Neural crest cell (in vitro differentiated cells): ENCODE measurements around the gene RUNX2. TPM values are rescaled to one million over a fixed set of nuclear protein-coding genes. Genes with fewer than 3 reads are reported as not detected.

Experiments used
- DNase-seq: peaks from one replicate; pipeline ENCODE4 v3.0.0; 2021; ENCODE audit warnings: low read depth, mixed read lengths, low spot score
- H3K27ac Mint-ChIP-seq: one replicate; pipeline ENCODE4 v1.8.0; 2021; ENCODE audit warnings: mild to moderate bottlenecking, mixed read lengths; ENCODE audit not compliant: unreplicated experiment
- H3K27me3 Mint-ChIP-seq: 2 replicates; pipeline ENCODE4 v1.8.0; 2021; ENCODE audit warnings: low read depth, mild to moderate bottlenecking, mixed read lengths
- H3K36me3 Mint-ChIP-seq: 2 replicates; pipeline ENCODE4 v1.8.0; 2021; ENCODE audit warnings: low read depth, mild to moderate bottlenecking, mixed read lengths
- H3K4me1 Mint-ChIP-seq: 2 replicates; pipeline ENCODE4 v1.8.0; 2021; ENCODE audit warnings: mixed read lengths
- H3K4me3 Mint-ChIP-seq: one replicate; pipeline ENCODE4 v1.8.0; 2021; ENCODE audit warnings: mild to moderate bottlenecking, mixed read lengths
- H3K9me3 Mint-ChIP-seq: 2 replicates; pipeline ENCODE4 v1.8.0; 2021; ENCODE audit warnings: mixed read lengths
- CTCF ChIP-seq: fragments of 200-600 bp; sonication (generic); conservative IDR thresholded peaks from 2 replicates; pipeline ENCODE4 v1.5.0; 2021; ENCODE audit warnings: antibody characterized with exemption, mild to moderate bottlenecking
- total RNA-seq: library from RNA; stranded (reverse); gene quantifications from 2 replicates; pipeline ENCODE4 v1.2.1, GENCODE V29; 2021

The RUNX2 gene
- total RNA-seq, 1 donor from 2014 or later: 0.16 TPM

GRCh38 chr6:45689926-45690615 is 361.9 kb downstream of the RUNX2 start:
- Mint-ChIP-seq H3K27me3 (no peaks in the 10 kb centered on the region), H3K27ac (peak overlapping the region; percentile 72), H3K4me1 (no peaks in the 10 kb centered on the region), H3K36me3 (no peaks in the 10 kb centered on the region), H3K9me3 (no peaks in the 10 kb centered on the region), H3K4me3 (no peak overlapping the region)
- no peak for TF ChIP-seq CTCF
- DNase-seq: no peak

- Mint-ChIP-seq H3K9me3 (no peaks in the 10 kb centered on the region), H3K4me3 (no peak overlapping the region), H3K27me3 (no peaks in the 10 kb centered on the region), H3K36me3 (no peaks in the 10 kb centered on the region), H3K4me1 (no peaks in the 10 kb centered on the region), H3K27ac (no peak overlapping the region)
- no peak for DNase-seq
- no peak for TF ChIP-seq CTCF
Observed at GRCh38 chr6:45690846-45691245, 362.7 kb downstream of the RUNX2 start.

- Mint-ChIP-seq H3K36me3 (no peaks in the 10 kb centered on the region), H3K27ac (no peak overlapping the region), H3K9me3 (no peaks in the 10 kb centered on the region), H3K4me3 (no peak overlapping the region), H3K4me1 (no peaks in the 10 kb centered on the region), H3K27me3 (no peaks in the 10 kb centered on the region)
- no peak for TF ChIP-seq CTCF
- no peak for DNase-seq
Observed at GRCh38 chr6:45691426-45691825, 363.3 kb downstream of the RUNX2 start.

- H3K9me3 Mint-ChIP-seq: no peaks in the 10 kb centered on the region
- H3K36me3 Mint-ChIP-seq: no peaks in the 10 kb centered on the region
- peaks cover 4% of the 10 kb centered on the region for H3K27me3 Mint-ChIP-seq
- H3K4me1 Mint-ChIP-seq: no peaks in the 10 kb centered on the region
- DNase-seq: no peak
- H3K27ac Mint-ChIP-seq: no peak overlapping the region
- H3K4me3 Mint-ChIP-seq: no peak overlapping the region
- no peak for TF ChIP-seq CTCF
Observed at GRCh38 chr6:45692021-45692420, 363.9 kb downstream of the RUNX2 start.

- H3K27ac Mint-ChIP-seq: no peak overlapping the region
- no peak for TF ChIP-seq CTCF
- DNase-seq: no peak
- no peak overlapping the region for H3K4me3 Mint-ChIP-seq
- no peaks in the 10 kb centered on the region for H3K9me3 Mint-ChIP-seq
- H3K4me1 Mint-ChIP-seq: no peaks in the 10 kb centered on the region
- peaks cover 4% of the 10 kb centered on the region for H3K27me3 Mint-ChIP-seq
- H3K36me3 Mint-ChIP-seq: no peaks in the 10 kb centered on the region
Observed at GRCh38 chr6:45696738-45697137, 368.6 kb downstream of the RUNX2 start.
